Skeletal muscle tissue (tissue), 4 donors: Measurements from ENCODE around the gene NCAM2. TPM values are rescaled to one million over a fixed set of nuclear protein-coding genes. Genes with fewer than 3 reads are reported as not detected.

Experiments used
- H3K27ac ChIP-seq: one replicate; pipeline ENCODE4 v1.7.0; 2013; ENCODE audit warnings: mild to moderate bottlenecking, low read depth, low read length, inconsistent platforms
- H3K27me3 ChIP-seq, 3 donors: one replicate each; pipeline ENCODE4 v1.7.0; 2013; ENCODE audit warnings: low read length in 3 of 3; ENCODE audit not compliant: control insufficient read depth in 3 of 3, insufficient read depth in 3 of 3
- H3K36me3 ChIP-seq, 3 donors: one replicate each; pipeline ENCODE4 v1.7.0; 2013; ENCODE audit warnings: low read length in 3 of 3; ENCODE audit not compliant: control insufficient read depth in 3 of 3, insufficient read depth in 3 of 3
- H3K4me1 ChIP-seq, 3 donors: one replicate each; pipeline ENCODE4 v1.7.0; 2013; ENCODE audit warnings: low read length in 3 of 3, mild to moderate bottlenecking in 3 of 3; ENCODE audit not compliant: control insufficient read depth in 3 of 3, insufficient read depth in 3 of 3
- H3K4me3 ChIP-seq, 3 donors: one replicate each; pipeline ENCODE4 v1.7.0; 2013; ENCODE audit warnings: low read length in 3 of 3
- H3K9ac ChIP-seq, 3 donors: one replicate each; pipeline ENCODE4 v1.7.0; 2013; ENCODE audit warnings: low read length in 3 of 3, mild to moderate bottlenecking in 3 of 3, moderate library complexity in 2 of 3, low read depth in 1 of 3
- H3K9me3 ChIP-seq, 3 donors: one replicate each; pipeline ENCODE4 v1.7.0; 2013; ENCODE audit warnings: low read length in 3 of 3; ENCODE audit not compliant: control insufficient read depth in 3 of 3
- total RNA-seq: library from RNA; depleted of rRNA; stranded (reverse); fragments of >200 nt; gene quantifications from one replicate; pipeline ENCODE4 v1.2.3, GENCODE V29; 2014
- donor health status: Osteomylitis.

NCAM2 gene
- total RNA-seq, 1 donor from 2014 or later = 6.8 TPM

GRCh38 chr21:21018821-21019220 lies 20.6 kb downstream of the NCAM2 start:
- Histone ChIP-seq H3K4me1 (no peaks in the 10 kb centered on the region), H3K9me3 (no peaks in the 10 kb centered on the region), H3K27ac (no peak overlapping the region), H3K36me3 (no peaks in the 10 kb centered on the region), H3K27me3 (no peaks in the 10 kb centered on the region), H3K9ac (no peak overlapping the region), H3K4me3 (no peak overlapping the region)

- no peaks in the 10 kb centered on the region for H3K9me3 ChIP-seq
- H3K36me3 ChIP-seq = no peaks in the 10 kb centered on the region
- no peak overlapping the region for H3K27ac ChIP-seq
- H3K4me3 ChIP-seq = no peak overlapping the region
- no peaks in the 10 kb centered on the region for H3K4me1 ChIP-seq
- H3K9ac ChIP-seq = no peak overlapping the region
- H3K27me3 ChIP-seq = no peaks in the 10 kb centered on the region
Measured at GRCh38 chr21:21019681-21020080, 21.5 kb downstream of the NCAM2 start.

DNA sequence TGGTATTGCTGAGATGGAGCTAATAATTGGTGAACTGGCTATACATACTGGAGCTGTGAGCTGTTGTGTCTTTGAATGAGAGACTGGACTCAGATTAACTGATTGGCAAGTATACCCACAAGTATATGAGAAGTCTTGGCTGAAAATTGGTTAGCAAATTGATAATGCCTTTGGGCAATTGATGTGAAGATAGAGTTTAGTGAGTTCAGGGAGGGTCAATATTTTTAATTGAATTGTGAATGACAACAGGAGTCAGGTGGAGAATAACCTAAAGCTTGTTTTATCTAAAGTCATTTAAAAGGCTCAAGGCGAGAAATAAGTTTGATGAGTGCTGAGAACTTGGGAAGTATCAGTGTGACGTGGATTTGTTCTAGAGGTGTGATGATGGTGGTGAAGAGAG lies 27.5 kb downstream of the NCAM2 start:
- Histone ChIP-seq H3K4me3 (no peak overlapping the region), H3K4me1 (no peaks in the 10 kb centered on the region), H3K9me3 (no peaks in the 10 kb centered on the region), H3K27ac (no peak overlapping the region), H3K36me3 (no peaks in the 10 kb centered on the region), H3K27me3 (no peaks in the 10 kb centered on the region), H3K9ac (no peak overlapping the region)

DNA sequence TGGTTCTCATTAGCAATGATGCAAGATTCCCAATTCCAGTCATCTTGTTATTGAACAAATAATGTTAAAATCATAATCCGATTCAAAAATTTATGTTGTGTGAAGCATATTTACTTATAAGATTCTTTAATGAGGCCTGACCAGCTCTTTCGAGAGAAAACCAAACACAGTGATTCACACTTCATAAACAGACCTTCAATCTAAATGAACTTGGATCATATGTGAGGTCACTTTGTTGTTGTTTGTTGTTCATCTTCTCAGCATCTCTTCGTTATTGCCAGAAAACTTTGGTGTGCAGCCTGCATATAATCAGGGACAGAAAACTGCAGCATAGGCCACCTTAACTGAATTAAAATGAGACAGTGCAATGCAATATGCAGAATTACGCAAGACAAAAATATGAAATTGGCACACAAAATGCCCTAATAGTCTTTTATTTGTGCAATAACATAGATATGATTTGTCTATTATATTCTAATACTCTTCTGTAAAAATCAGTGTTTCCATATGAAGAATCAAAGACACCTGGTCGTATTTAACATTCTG lies 30.1 kb downstream of the NCAM2 start:
- Histone ChIP-seq H3K4me1 (no peaks in the 10 kb centered on the region), H3K9me3 (no peaks in the 10 kb centered on the region), H3K27ac (no peak overlapping the region), H3K27me3 (no peaks in the 10 kb centered on the region), H3K36me3 (no peaks in the 10 kb centered on the region), H3K9ac (no peak overlapping the region), H3K4me3 (no peak overlapping the region)

DNA sequence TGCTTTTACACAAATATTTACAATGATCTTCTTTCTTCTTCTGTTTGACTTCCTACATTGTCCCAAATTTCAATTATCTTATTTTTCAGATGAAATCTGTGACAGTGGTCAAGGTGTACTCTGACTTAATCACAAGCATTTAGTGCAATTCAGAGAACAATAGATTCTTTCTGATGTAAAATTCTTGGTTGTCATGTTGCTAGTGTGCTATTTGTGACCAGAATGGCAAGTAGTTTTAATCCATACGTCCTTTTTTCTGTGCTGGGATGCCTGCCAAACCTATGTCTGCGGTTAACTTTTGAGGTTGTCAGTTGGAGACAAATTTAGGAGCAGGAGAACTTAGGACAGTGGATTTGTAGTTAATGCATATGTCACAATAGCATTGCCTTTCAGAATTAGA lies 31.0 kb downstream of the NCAM2 start:
- Histone ChIP-seq H3K9ac (no peak overlapping the region), H3K9me3 (no peaks in the 10 kb centered on the region), H3K4me1 (no peaks in the 10 kb centered on the region), H3K36me3 (no peaks in the 10 kb centered on the region), H3K27ac (no peak overlapping the region), H3K4me3 (no peak overlapping the region), H3K27me3 (no peaks in the 10 kb centered on the region)

DNA sequence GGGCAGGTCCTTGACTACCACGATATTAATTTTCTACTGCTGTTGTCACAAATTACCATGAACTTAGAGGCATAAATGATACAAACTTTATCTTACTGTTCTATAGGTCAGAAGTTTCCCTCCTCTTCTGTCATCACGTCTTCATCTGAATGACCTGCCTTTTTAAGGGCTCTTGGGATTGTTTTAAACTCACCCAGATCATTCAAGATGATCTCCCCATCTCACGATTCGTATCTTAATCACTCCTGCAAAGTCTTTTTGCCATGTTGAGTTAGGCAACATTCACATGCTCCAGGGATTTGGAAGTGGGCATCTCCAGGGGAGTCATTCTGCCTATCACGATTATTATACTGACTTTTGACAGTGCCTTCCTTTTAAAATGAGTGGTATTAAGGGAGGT lies 32.1 kb downstream of the NCAM2 start:
- H3K9ac ChIP-seq = no peak overlapping the region
- H3K27me3 ChIP-seq = no peaks in the 10 kb centered on the region
- no peak overlapping the region for H3K27ac ChIP-seq
- H3K9me3 ChIP-seq = no peaks in the 10 kb centered on the region
- no peaks in the 10 kb centered on the region for H3K4me1 ChIP-seq
- no peak overlapping the region for H3K4me3 ChIP-seq
- H3K36me3 ChIP-seq = no peaks in the 10 kb centered on the region

DNA sequence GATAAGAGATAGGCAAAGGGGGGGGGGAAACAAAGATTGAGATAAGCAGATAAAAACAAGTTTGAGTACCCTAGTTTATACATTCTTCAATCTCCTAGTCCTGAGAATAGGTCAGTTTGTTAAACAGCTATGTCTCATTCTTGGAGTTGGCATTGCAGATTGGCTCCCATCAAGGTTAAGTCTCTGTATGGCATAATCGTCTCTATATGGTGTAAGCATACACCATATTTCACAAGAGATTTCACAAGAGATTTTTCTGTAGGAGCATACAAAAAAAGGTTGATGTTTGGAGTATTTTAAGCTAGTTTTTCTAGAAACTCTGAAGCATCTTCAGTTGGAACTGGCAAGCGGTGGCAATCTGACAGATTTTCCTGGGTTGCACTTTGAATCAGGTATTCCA lies 35.8 kb downstream of the NCAM2 start:
- Histone ChIP-seq H3K27me3 (no peaks in the 10 kb centered on the region), H3K9ac (no peak overlapping the region), H3K4me1 (no peaks in the 10 kb centered on the region), H3K4me3 (no peak overlapping the region), H3K27ac (no peak overlapping the region), H3K36me3 (no peaks in the 10 kb centered on the region), H3K9me3 (no peaks in the 10 kb centered on the region)

- no peaks in the 10 kb centered on the region for H3K36me3 ChIP-seq
- no peak overlapping the region for H3K9ac ChIP-seq
- no peaks in the 10 kb centered on the region for H3K27me3 ChIP-seq
- no peaks in the 10 kb centered on the region for H3K9me3 ChIP-seq
- H3K27ac ChIP-seq = no peak overlapping the region
- H3K4me3 ChIP-seq = no peak overlapping the region
- H3K4me1 ChIP-seq = no peaks in the 10 kb centered on the region
Measured at GRCh38 chr21:21039624-21040170, 41.5 kb downstream of the NCAM2 start.

DNA sequence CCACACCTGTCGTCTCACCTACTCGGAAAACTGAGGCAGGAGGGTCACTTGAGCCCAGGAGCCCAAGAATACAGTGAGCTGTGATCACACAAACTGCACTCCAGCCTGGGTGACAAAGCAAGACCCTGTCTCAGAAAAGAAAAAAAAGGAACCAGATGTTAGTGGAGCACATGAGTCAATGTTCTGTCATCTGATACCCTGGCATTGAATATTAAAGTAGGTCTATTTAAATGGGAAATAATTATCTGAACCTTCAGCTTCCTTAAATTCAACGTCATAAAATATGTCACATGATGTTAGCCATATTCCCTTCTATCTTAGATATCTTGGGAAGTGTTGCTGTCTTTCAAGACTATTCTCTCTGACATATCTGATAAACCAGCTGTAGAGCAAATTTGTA lies 47.3 kb downstream of the NCAM2 start:
- Histone ChIP-seq H3K27me3 (no peaks in the 10 kb centered on the region), H3K36me3 (no peaks in the 10 kb centered on the region), H3K27ac (no peak overlapping the region), H3K9ac (no peak overlapping the region), H3K4me3 (no peak overlapping the region), H3K4me1 (no peaks in the 10 kb centered on the region), H3K9me3 (no peaks in the 10 kb centered on the region)

- Histone ChIP-seq H3K9me3 (no peaks in the 10 kb centered on the region), H3K4me1 (no peaks in the 10 kb centered on the region), H3K4me3 (no peak overlapping the region), H3K9ac (no peak overlapping the region), H3K27me3 (no peaks in the 10 kb centered on the region), H3K27ac (no peak overlapping the region), H3K36me3 (no peaks in the 10 kb centered on the region)
Measured at GRCh38 chr21:21046063-21046462, 47.9 kb downstream of the NCAM2 start.
